Non-pigmented ciliary epithelial cell (primary cell): Measurements from ENCODE around the gene PCBP4.
A peak's percentile ranks its signal among the peaks of the same experiment; 100 is the strongest.

Experiments used
- DNase-seq: peaks from one replicate; pipeline ENCODE4 v3.0.0-alpha.2; 2010; ENCODE audit warnings: low read depth

Gene PCBP4

DNA sequence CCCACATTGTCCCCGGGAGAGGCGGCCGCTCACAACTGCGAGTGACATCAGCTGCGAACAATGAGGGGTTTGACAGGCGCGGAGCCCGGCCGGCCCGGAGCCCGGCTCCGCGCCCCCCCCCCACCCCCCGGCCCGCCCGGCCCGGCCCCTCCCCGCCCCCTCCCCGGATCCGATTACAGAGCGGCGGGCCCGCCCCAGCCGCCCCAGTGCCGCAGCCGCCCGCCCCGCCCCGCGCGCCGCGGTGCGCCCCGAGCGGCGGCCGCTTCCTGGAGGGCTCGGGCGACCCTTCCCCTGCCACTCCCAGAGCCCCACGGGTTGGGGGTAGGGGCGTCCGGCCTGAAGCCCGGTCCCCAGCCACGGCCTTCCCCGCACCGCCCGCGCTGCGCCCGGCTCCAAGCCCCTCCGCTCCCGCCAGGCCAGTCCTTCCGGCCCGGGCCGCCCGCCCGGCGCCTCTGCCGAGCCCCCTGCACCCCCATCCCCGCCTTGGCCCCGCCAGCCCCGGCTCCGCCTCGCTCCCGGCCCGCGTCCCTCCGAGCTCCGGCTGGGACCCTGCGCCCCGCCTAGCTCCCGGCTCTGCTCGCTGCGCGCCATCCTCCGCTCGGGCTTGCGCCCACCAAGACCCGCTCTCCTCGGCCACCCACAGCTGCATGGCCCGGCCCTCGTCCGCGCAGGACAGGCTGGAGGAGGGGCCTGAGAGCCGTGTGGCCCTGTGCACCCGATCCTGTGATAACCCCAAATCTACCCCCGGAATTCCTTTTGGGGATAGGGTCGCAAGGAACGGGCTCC, at the start of gene PCBP4:
PCBP4 (minus strand) TSS at position 71 of the 786 bp plus-strand sequence. CDS start 6,214 bp downstream, outside the sequence.
- DNase-seq, result no peak

DNA sequence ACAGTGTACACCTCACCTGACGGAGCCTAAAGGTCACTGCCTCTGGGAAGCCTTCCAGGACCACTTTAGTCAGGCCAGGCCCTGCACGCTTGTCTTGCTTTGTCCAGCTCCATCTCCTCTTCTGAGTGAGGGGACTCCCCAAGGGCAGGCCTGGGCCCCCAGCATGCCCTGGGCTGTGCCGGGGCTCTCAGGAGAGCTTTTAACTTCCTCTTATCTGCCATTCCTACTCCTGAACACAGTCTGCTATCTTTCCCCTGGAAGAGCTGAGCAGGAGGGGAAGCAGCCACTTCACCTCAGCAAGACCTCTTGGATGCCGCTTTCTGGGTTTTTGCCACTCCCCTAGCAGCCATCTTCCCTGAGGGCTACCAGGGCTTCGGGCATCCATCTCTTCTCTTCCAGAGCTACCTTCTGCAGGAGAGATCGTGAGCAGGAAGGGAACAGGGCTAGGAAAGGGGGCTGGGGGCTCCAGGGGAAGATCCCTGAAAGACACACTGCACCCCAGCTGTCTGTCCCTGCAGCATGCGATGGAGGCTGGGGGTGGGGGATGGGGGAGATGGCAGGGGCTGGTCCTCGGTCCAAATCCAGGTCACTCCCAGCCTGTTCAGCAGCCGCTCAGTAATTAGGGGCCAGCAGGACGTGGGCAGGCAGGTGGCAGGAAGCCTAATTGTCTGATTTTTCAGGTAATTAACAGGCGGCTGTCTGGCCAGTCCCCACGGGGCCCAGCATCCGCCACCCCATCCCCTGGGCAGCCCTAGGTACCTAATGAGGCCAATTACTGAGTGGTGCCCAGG, 48.4 kb upstream of the PCBP4 start:
- no peak for DNase-seq

DNA sequence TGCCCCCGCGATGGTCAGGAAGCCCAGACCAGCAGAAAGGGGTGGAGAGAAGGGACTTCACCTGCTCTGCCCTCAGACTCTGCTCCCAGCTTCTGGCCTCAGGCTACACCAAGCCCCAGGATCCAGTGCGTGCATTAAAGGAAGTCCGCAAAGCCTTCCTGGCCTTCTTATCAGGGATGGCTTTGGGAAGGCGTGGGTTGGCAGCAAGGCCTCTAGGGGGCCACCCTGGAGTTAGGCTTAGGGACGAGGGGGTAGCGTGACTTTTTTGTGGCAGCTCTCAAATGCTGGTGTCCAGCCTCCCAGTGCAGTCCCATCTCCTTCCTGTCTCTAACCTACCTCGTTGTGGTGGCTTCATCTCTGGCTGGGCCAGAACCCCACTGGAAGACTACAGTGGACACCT, 47.4 kb upstream of the PCBP4 start:
- DNase-seq, result no peak

GRCh38 chr3:52013802-52014598, 46.7 kb upstream of the PCBP4 start:
- DNase-seq, result no peak

DNA sequence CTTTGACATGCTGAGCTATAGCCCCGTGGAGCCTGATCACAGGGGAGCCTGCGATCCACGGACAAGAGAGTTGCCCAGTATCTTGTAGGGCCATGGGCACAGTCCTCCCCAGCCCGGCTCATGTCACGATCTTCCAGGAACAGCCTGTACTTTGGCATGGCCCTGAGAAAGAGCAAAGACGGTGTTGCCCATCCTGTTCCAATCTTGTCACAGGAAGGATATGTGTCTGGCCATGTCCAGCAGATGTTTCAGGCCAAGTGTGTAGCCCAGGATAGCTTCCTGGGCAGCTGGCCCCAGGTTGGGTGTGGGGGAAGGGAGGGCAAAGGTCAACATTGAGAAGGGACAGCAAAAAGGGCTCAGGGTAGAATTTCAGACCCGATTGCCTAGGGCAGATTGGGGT, 45.4 kb upstream of the PCBP4 start:
- no peak for DNase-seq

- no peak for DNase-seq
Observed at GRCh38 chr3:52010431-52010830, 43.2 kb upstream of the PCBP4 start.

DNA sequence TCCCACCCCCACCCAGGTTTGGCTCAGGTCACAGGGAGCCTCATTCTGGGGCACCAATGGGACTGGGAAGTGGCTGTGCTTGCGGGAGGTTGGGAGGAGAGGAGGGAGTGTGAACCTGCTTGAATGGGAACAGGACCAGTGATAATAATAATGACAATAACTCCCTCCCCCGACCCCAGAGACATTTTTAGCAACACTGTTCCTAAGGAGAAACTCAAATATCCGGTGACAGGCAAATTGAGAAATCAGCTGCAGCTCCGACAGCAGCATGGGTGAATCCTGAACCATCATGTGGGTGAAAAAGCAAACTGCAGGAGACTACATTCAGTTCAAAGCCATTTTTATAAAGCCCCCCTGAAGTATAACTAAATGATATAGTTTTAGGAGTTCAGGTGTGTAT, 40.0 kb upstream of the PCBP4 start:
- DNase-seq, result no peak

GRCh38 chr3:52006820-52007133, 39.5 kb upstream of the PCBP4 start:
- no peak for DNase-seq

- no peak for DNase-seq
Observed at GRCh38 chr3:52006017-52006819, 39.0 kb upstream of the PCBP4 start.

- DNase-seq, result no peak
Observed at GRCh38 chr3:52005571-52005986, 38.3 kb upstream of the PCBP4 start.

DNA sequence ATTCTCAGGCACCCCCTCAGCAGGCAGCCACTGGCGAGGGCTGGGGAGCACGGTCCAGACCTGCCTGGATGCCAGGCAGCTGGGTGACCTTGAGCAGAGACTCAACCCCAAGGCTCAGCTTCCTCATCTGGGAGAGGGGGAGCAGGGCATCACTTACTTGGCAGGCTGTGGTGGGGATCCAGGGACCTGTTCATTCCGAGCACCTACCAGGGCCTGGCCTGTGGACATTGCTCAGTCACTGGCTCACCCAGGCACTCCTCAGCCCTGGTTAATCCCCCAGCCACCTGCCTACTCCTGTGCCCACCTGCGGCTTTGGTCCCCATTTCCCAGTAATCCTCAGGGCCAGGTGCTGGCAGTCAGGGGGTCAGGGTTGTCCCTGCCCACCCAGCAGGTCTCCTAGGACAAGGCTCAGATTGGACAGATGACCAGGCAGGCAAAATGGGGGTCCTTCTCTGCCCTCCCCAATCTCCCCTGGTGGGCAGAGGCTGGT, 37.7 kb upstream of the PCBP4 start:
- no peak for DNase-seq

GRCh38 chr3:52004163-52004787, 37.0 kb upstream of the PCBP4 start:
- DNase-seq, result no peak

DNA sequence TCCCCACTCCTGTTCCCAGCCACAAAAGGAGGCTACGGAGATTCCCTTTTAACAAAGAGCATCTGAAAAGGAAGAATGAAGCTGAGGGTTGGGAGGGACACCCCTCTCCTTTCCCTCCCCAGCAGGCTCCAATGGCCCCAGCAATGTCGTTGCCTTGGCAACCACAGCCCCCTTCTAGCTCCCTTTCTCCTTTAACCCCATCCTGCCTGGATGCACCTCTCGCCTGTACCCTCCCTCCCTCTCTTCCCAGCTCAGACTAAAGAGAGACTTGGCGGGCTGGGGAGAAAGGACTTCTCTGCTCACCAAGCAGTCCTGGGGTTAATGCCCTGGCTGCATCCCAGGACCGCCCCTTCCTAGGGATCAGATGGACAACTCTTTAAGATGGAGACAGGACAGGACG, 35.5 kb upstream of the PCBP4 start:
- no peak for DNase-seq

GRCh38 chr3:52001443-52001974, 34.3 kb upstream of the PCBP4 start:
- DNase-seq, result no peak

DNA sequence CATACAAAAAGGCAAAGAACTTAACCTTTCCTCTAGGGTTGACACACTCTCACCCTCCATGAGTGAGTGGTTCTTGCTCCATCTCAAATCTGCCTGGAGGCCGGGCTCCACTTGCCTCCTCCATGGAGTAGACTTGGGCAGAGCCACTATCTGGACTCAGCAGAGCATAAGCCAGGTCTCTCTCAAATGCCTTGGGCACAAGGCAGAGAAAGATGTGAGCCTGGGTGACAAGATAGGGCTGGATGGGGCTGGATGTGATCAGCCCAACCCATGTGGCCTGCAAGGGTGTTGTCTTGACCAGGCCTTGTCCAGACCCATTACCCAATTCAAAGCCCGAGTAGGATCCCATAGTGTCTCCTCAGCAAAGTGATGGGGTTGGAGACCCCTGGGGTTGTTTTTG, 32.6 kb upstream of the PCBP4 start:
- no peak for DNase-seq

GRCh38 chr3:51998774-51999173, 31.5 kb upstream of the PCBP4 start:
- DNase-seq, result no peak

DNA sequence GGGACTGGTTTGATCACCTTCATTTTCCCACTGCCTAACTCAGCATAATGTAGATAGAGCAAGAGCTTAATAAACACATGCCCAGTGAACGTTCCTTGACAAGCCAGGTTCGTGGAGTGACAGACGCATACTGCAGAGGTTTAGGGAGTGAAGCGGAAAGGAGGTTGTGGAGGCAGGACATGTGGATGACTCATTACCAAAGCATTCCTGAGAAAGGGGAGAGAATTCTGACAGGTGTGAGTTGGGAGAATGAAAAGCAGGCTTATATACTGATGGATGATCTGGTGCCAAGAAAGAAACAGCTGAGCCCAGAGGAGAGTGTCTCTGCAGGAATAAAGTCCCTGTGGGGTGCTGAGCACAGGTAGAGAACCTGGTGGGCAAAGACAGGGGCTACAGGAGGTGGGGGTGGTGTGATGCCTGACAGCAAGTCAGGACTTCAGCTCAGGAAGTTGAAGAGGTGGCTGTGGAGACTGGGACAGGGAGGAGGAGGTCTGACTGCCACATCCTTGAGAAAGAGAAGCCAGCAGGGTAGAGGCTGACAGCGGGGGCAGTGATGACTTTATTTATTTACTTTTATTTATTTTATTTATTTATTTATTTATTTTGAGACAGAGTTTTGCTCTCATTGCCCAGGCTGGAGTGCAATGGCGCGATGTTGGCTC, 30.8 kb upstream of the PCBP4 start:
- DNase-seq, result no peak

GRCh38 chr3:51997172-51997571, 29.9 kb upstream of the PCBP4 start:
- DNase-seq, result no peak

DNA sequence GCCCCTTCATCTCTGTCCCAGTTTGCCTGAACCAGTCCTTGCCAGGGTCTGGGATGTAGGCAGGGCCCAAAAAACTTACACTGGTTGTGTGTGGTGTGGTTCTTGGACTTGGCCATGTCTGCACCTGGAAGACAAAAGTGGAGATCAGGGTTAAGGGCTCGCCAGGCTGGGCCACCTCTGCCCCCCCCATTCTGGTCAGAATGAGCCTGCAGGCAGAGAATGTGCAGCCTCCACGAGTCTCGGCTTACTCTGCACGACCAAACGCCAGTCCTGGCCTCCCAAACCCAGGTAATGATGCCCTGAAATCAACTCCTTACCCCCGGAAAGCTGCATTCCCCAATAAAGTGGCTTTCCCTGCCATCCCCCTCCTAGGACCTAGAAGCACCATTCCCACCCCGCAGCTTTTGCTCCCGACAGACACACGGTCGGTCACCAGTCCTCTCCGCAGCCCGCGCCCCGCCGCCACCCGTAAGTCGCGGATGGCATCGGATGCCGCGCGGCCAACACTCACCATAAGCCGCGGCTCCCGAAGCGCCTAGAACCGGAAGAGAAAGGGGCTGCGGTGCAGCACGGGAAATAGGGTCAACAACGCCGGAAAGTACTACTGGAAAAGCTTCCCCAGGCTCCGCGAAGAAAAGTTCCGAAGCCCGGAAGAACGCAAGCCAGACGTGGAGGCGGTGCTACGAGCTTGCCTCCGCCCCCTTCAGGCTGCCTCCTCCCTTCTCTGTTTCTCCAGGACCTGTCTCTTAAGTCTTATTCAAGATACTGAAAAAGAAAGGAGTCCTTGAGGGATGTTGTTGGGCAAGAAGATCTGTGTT, 28.3 kb upstream of the PCBP4 start, which contains the start of gene RPL29:
RPL29 (minus strand) TSS at position 550 of the 818 bp plus-strand sequence; CDS start at position 116, 434 bp downstream.
- DNase-seq, result peak; percentile 81
